A549 (cell line): ENCODE results near the gene STMN3.

Experiments
- CTCF ChIP-seq: fragments of >200 bp; sonication (Bioruptor Twin); formaldehyde crosslinking; IDR thresholded peaks from 3 replicates; pipeline ENCODE4 v1.5.1; 2016
- MYC ChIP-seq: IDR thresholded peaks from 2 replicates; pipeline ENCODE4 v1.6.1; 2012; ENCODE audit warnings: mild to moderate bottlenecking, inconsistent platforms, low read length, improper control_type of control experiment, borderline replicate concordance
- NR3C1 ChIP-seq: fragments of >200 bp; sonication (Bioruptor Twin); formaldehyde crosslinking; IDR thresholded peaks from 3 replicates; pipeline ENCODE4 v1.6.1; 2017
- POLR2A ChIP-seq: IDR thresholded peaks from 2 replicates; pipeline ENCODE4 v1.6.1; 2012; ENCODE audit warnings: mild to moderate bottlenecking, low read length
- RCOR1 ChIP-seq: fragments of 150-350 bp; IDR thresholded peaks from 2 replicates; pipeline ENCODE4 v1.6.1; 2014; ENCODE audit warnings: antibody characterized with exemption, low read length, low read depth
- ZNF302 ChIP-seq: fragments of 250-450 bp; sonication (Bioruptor Pico); IDR thresholded peaks from 2 replicates; pipeline ENCODE4 v1.9.0; 2021; ENCODE audit warnings: inconsistent platforms, mild to moderate bottlenecking, moderate library complexity
- TF ChIP-seq, protein P1 (sequence below): fragments of 200-600 bp; sonication (generic); IDR thresholded peaks from 2 replicates; pipeline ENCODE4 v1.6.1; 2016; ENCODE audit warnings: antibody characterized with exemption, mild to moderate bottlenecking, moderate library complexity

DNA sequence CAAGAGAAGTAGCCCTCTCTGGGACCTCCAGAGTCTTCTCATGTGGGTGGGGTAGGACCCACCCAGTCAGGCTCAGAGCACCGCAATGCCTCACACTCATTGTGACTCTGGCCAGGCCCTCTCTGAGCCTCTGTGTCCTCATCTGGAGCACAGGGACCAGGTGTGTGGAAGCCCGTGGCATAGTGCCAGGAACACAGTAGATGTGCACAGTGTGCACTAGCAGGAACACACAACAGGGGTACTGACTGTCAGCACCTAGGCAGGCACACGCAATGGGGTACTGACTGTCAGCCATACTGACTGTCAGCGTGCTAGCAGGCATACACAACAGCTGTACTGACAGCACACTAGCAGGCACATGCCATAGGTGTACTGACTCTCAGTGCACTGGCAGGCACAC, 2.0 kb upstream of the STMN3 start:
- TF ChIP-seq CTCF (no peak), ZNF302 (no peak), RCOR1 (no peak), POLR2A (no peak; the same call in 1 of the 2 replicates), NR3C1 (no peak), MYC (no peak)
- TF ChIP-seq, protein P1, sequence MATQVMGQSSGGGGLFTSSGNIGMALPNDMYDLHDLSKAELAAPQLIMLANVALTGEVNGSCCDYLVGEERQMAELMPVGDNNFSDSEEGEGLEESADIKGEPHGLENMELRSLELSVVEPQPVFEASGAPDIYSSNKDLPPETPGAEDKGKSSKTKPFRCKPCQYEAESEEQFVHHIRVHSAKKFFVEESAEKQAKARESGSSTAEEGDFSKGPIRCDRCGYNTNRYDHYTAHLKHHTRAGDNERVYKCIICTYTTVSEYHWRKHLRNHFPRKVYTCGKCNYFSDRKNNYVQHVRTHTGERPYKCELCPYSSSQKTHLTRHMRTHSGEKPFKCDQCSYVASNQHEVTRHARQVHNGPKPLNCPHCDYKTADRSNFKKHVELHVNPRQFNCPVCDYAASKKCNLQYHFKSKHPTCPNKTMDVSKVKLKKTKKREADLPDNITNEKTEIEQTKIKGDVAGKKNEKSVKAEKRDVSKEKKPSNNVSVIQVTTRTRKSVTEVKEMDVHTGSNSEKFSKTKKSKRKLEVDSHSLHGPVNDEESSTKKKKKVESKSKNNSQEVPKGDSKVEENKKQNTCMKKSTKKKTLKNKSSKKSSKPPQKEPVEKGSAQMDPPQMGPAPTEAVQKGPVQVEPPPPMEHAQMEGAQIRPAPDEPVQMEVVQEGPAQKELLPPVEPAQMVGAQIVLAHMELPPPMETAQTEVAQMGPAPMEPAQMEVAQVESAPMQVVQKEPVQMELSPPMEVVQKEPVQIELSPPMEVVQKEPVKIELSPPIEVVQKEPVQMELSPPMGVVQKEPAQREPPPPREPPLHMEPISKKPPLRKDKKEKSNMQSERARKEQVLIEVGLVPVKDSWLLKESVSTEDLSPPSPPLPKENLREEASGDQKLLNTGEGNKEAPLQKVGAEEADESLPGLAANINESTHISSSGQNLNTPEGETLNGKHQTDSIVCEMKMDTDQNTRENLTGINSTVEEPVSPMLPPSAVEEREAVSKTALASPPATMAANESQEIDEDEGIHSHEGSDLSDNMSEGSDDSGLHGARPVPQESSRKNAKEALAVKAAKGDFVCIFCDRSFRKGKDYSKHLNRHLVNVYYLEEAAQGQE, result no peak
